Measurements from ENCODE around the gene FHOD3. TPM values are rescaled to one million over a fixed set of nuclear protein-coding genes. Genes with fewer than 3 reads are reported as not detected.

The FHOD3 gene
- total RNA-seq, 1 experiment from 2014 or later: 10.6 TPM

DNA sequence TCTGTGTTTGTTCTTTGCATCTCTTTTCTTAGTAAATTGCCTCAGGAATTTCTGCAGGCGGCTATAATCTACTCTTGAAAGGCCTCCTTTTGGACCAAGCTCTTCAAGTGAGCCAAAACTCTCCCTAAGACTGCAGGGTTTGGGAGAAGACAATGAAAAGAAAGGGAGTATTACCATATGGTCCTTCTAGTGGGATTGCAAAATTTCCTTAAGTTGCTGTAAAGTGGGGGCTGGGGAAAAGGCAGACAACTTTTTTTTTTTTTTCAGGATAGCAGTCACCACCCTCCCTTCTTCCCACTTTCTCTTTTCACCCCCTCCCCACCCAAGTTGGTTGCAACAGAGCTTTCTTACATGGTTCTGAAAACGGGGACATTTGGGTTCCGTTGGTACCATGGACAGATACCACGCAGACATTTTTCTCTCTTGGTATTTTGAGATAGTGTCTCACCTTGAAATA lies 183.7 kb downstream of the FHOD3 start:
- H3K4me1 ChIP-seq (replicated peaks; ENCODE audit: insufficient read depth): peaks cover 4% of the 10 kb centered on the region; the same call in 1 of the 2 replicates
- no peak overlapping the region for H3K27ac ChIP-seq
- no peaks in the 10 kb centered on the region for H3K27me3 ChIP-seq (ENCODE audit: insufficient read depth, low read depth)
- H3K36me3 ChIP-seq (ENCODE audit: low read depth): no peaks in the 10 kb centered on the region
- CTCF ChIA-PET: no interaction called here
- TF ChIP-seq, protein P1, sequence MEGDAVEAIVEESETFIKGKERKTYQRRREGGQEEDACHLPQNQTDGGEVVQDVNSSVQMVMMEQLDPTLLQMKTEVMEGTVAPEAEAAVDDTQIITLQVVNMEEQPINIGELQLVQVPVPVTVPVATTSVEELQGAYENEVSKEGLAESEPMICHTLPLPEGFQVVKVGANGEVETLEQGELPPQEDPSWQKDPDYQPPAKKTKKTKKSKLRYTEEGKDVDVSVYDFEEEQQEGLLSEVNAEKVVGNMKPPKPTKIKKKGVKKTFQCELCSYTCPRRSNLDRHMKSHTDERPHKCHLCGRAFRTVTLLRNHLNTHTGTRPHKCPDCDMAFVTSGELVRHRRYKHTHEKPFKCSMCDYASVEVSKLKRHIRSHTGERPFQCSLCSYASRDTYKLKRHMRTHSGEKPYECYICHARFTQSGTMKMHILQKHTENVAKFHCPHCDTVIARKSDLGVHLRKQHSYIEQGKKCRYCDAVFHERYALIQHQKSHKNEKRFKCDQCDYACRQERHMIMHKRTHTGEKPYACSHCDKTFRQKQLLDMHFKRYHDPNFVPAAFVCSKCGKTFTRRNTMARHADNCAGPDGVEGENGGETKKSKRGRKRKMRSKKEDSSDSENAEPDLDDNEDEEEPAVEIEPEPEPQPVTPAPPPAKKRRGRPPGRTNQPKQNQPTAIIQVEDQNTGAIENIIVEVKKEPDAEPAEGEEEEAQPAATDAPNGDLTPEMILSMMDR (conservative IDR thresholded peaks at IDR 0.05): no peak
- TF ChIP-seq EZH2 (IDR thresholded peaks at IDR 0.05; ENCODE audit: low read depth): no peak
- intact Hi-C loops (cut with micrococcal nuclease; ENCODE audit: unreplicated experiment): no loop called here
- H3K4me2 ChIP-seq: no peak overlapping the region
- H3K9me3 ChIP-seq (ENCODE audit: insufficient read depth, low read depth): no peaks in the 10 kb centered on the region
- no peak overlapping the region for H3K4me3 ChIP-seq
- H4K20me1 ChIP-seq (ENCODE audit: insufficient read depth): no peaks in the 10 kb centered on the region
- H3F3A ChIP-seq (ENCODE audit: insufficient read depth, low read depth): no peaks in the 10 kb centered on the region
- no peak for DNase-seq
- H3K9me2 ChIP-seq (ENCODE audit: insufficient read depth): no peaks in the 10 kb centered on the region
- no TSS peak for BruUV-seq (replicated peaks)
- POLR2A ChIA-PET (ENCODE audit: unreplicated experiment): no interaction called here
- no peaks in the 10 kb centered on the region for H3K79me2 ChIP-seq (ENCODE audit: low read depth)
- H2AFZ ChIP-seq: no peak overlapping the region

DNA sequence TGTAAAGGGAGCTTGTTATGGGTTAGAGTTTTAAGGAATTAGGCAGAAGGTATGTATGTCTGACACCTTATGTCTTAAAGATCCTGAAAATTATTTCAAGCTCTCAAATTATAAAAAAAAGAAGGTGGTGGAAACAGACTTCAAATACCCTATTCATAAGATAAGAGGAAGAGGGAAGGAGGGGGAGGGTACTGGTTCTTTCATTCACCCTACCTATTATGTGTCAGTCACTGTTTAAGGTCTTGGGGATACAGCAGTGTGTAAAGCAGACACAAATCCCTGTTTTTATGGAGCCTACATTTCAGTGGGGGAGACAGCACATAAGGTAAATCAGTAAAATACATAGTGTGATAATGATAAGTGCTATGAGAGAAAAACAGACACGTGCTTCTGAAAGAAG lies 184.4 kb downstream of the FHOD3 start:
- Histone ChIP-seq H3F3A (ENCODE audit: insufficient read depth, low read depth) (no peaks in the 10 kb centered on the region), H3K27me3 (ENCODE audit: insufficient read depth, low read depth) (no peaks in the 10 kb centered on the region)
- intact Hi-C loops (cut with micrococcal nuclease; ENCODE audit: unreplicated experiment): no loop called here

DNA sequence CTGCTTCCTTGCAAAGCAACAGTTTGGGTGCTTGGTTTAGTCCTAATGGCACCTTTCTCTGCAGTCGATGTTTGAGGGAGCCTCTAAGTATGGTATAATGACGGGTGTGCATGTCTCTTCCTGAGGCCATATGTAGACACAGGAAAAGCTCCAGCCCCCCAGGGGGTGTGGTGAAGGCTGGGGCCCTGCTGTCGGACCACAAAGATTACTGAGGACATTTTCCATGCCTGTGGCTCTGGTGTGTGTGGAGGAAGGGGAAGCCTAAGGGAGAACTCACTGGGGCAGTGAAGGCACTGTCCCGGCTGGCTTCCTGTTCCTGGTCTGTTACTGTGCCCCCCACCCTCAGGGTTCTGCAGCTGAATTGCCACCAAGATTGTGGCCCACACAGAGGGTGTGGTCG lies 187.1 kb downstream of the FHOD3 start:
- Histone ChIP-seq H3F3A (ENCODE audit: insufficient read depth, low read depth) (no peaks in the 10 kb centered on the region), H3K27me3 (ENCODE audit: insufficient read depth, low read depth) (no peaks in the 10 kb centered on the region), H3K4me3 (no peak overlapping the region), H3K4me2 (no peak overlapping the region), H4K20me1 (ENCODE audit: insufficient read depth) (no peaks in the 10 kb centered on the region), H3K79me2 (ENCODE audit: low read depth) (no peaks in the 10 kb centered on the region), H3K4me1 (replicated peaks; ENCODE audit: insufficient read depth) (peaks cover 4% of the 10 kb centered on the region; the same call in 1 of the 2 replicates), H3K36me3 (ENCODE audit: low read depth) (no peaks in the 10 kb centered on the region), H2AFZ (no peak overlapping the region), H3K27ac (no peak overlapping the region), H3K9me3 (ENCODE audit: insufficient read depth, low read depth) (no peaks in the 10 kb centered on the region), H3K9me2 (ENCODE audit: insufficient read depth) (no peaks in the 10 kb centered on the region)
- no TSS peak for BruUV-seq (replicated peaks)
- CTCF ChIA-PET: no interaction called here
- POLR2A ChIA-PET (ENCODE audit: unreplicated experiment): no interaction called here
- intact Hi-C loops (cut with micrococcal nuclease; ENCODE audit: unreplicated experiment): no loop called here
- TF ChIP-seq EZH2 (IDR thresholded peaks at IDR 0.05; ENCODE audit: low read depth): no peak
- TF ChIP-seq, protein P1 (conservative IDR thresholded peaks at IDR 0.05): no peak
- DNase-seq: no peak

More for the DNA sequence above, 184.4 kb downstream of the FHOD3 start:
- Histone ChIP-seq H3K4me2 (no peak overlapping the region), H3K4me3 (no peak overlapping the region), H4K20me1 (ENCODE audit: insufficient read depth) (no peaks in the 10 kb centered on the region), H2AFZ (no peak overlapping the region), H3K27ac (no peak overlapping the region), H3K4me1 (replicated peaks; ENCODE audit: insufficient read depth) (peaks cover 4% of the 10 kb centered on the region; the same call in 1 of the 2 replicates), H3K36me3 (ENCODE audit: low read depth) (no peaks in the 10 kb centered on the region), H3K9me2 (ENCODE audit: insufficient read depth) (no peaks in the 10 kb centered on the region), H3K79me2 (ENCODE audit: low read depth) (no peaks in the 10 kb centered on the region), H3K9me3 (ENCODE audit: insufficient read depth, low read depth) (no peaks in the 10 kb centered on the region)
- POLR2A ChIA-PET (ENCODE audit: unreplicated experiment): no interaction called here
- no peak for DNase-seq
- CTCF ChIA-PET: no interaction called here
- no TSS peak for BruUV-seq (replicated peaks)
- TF ChIP-seq, protein P1 (conservative IDR thresholded peaks at IDR 0.05): no peak
- no peak for TF ChIP-seq EZH2 (IDR thresholded peaks at IDR 0.05; ENCODE audit: low read depth)

All from PC-9 (cell line).